ENCODE data around the gene BCAR1.

DNA sequence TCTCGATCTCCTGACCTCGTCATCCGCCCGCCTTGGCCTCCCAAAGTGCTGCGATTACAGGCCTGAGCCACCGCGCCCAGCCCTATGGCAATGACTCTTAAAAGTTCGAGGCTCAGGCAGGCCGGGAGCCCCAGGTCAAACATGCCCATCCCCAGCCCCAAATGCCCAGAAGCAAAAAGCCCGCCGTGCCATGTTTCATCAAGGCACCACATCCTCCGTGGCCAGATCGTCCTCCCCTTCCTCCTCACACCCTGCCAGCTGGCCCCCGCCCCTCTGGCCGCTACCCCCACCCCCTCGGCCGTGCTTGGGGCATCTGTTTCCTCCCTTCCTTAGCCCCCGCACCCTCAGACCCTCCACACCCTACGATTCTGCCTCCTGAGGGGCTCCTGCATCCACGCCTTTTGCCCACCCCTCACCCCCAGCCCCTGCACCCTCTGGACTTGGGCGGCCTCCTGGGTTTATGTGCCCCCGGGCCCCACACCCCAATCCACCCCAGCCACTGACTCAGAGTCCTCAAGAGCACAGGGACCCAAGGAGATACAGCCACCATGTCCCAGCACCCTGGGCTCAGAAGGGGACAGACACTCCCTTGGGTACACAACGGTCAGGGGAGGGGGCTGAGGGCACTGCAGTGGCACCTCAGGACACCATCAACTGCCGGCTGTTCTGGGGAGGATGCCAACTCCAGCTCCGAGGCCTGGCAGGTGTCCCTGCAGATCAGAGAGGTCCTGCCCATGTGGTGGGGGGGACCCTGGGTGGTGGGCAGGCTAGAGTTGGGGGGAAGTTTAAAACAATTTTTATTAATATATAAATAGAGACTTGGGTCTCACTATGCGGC is 25.5 kb downstream of the BCAR1 start:
- TF ChIP-seq, protein P1, sequence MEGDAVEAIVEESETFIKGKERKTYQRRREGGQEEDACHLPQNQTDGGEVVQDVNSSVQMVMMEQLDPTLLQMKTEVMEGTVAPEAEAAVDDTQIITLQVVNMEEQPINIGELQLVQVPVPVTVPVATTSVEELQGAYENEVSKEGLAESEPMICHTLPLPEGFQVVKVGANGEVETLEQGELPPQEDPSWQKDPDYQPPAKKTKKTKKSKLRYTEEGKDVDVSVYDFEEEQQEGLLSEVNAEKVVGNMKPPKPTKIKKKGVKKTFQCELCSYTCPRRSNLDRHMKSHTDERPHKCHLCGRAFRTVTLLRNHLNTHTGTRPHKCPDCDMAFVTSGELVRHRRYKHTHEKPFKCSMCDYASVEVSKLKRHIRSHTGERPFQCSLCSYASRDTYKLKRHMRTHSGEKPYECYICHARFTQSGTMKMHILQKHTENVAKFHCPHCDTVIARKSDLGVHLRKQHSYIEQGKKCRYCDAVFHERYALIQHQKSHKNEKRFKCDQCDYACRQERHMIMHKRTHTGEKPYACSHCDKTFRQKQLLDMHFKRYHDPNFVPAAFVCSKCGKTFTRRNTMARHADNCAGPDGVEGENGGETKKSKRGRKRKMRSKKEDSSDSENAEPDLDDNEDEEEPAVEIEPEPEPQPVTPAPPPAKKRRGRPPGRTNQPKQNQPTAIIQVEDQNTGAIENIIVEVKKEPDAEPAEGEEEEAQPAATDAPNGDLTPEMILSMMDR (IDR thresholded peaks at IDR 0.05; ENCODE audit: borderline replicate concordance, extremely low read depth, low read length, poor library complexity, severe bottlenecking), result no peak
- TF ChIP-seq EZH2 (IDR thresholded peaks at IDR 0.05; ENCODE audit: borderline replicate concordance, low read depth, low read length, severe bottlenecking), result no peak

Measured in DND-41 (cell line).